HG02870 (cell line): Measurements from ENCODE around the gene SRL.
"Not testable (repeated sequence)": the region's sequence is repeated elsewhere in the genome, so short reads cannot be mapped to it uniquely, and the experiment has no call there.

Experiments
- ATAC-seq: cut with Tn5 transposase; IDR thresholded peaks from one replicate; pipeline ENCODE4 v1.9.1; 2021; ENCODE audit warnings: mild to moderate bottlenecking, moderate library complexity; ENCODE audit not compliant: unreplicated experiment

Gene SRL

DNA sequence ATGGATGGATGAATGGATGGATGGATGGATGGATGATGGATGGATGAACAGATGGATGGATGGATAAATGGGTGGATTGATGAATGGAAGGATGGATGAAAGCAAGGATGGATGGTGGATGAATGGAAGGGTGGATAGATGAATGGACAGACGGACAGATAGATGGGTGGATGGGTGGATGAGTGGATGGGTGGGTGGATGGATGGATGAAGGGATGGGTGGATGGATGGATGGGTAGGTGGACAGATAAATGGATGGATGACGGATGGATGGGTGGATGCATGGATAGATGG lies 14.9 kb downstream of the SRL start:
- no peak for ATAC-seq

- no peak for ATAC-seq
Observed at GRCh38 chr16:4226251-4227039, 15.4 kb downstream of the SRL start.

DNA sequence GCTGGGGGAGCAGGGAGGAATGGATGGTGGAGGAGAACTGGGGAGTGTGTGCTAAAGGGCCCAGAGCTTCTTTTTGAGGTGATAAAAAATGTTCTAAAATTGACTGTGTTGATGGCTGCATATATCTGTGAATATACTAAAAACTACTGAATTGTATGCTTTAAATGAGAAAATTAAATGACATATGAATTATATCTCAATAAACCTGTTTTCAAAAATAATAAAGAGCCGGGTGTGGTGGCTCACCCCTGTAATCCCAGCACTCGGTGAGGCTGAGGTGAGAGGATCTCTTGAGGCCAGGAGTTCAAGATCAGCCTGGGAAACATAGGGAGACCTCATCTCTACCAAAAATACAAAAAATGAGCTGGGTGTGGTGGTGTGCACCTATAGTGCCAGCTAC lies 16.8 kb downstream of the SRL start:
- no peak for ATAC-seq

GRCh38 chr16:4220358-4220757 lies 21.5 kb downstream of the SRL start:
- ATAC-seq, result no peak

DNA sequence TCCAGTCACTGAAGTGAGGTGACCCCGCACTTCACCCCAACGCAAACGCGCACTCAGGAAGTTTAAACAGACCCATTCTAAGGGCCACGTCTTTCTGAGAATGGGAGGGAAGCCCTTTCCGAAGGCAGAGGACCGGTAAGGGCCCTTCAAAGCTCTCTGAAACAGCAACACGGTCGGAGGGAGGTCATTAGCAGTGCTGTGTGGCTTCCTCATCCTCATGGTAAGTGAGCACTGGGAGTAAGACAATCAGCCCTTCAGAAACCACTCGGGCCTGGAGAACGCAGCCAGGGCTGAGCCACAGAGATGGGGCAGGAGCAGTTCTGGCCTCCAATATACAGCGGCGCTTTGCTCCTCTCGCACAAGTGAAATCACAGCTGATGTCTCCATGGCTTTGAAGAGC lies 23.7 kb downstream of the SRL start:
- ATAC-seq, result no peak

- ATAC-seq, result no peak
Observed at GRCh38 chr16:4217204-4218131, 24.4 kb downstream of the SRL start.

DNA sequence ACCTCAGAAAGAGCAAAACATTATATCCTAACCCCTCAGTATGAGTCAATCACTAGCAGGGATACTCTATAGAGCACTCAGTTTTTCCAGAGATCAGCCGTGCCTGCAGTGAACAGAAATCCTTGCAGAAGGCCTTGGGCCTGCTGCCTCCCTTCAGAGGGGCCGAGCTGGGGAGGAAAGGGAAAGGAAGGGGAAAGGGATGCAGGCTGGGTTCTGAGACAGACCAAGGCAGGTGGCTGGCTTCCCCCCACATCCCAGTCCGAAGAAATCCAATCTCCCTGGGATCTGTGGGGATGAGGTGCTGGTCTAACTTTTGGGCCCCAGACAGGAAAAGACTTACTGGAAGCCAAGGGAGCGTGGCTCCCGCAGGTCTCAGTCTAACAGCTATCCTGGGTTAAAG lies 25.3 kb downstream of the SRL start:
- ATAC-seq, result no peak

- no peak for ATAC-seq
Observed at GRCh38 chr16:4215106-4215505, 26.8 kb downstream of the SRL start.

GRCh38 chr16:4214215-4214621 lies 27.7 kb downstream of the SRL start:
- ATAC-seq, result no peak

DNA sequence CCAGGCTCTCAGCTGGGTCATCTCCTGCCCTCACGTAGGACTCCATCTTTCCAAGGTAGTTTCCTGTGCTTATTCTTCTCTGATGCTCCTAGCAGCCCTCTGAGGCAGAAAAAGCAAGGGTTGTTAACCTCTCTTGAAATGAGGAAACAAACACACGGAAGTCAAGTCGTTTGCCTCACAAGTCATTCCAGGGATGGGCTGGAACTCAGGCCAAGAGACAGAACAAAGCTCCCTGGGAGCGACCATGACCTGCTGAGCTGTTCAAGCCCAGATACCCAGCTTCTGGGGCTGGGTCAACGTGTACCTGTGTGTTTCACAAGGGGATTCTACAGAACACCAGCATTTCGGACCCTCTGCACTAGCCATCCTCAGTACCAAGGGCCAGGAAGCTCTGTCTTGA lies 28.1 kb downstream of the SRL start:
- ATAC-seq, result no peak

- no peak for ATAC-seq
Observed at GRCh38 chr16:4212934-4213296, 29.0 kb downstream of the SRL start.

DNA sequence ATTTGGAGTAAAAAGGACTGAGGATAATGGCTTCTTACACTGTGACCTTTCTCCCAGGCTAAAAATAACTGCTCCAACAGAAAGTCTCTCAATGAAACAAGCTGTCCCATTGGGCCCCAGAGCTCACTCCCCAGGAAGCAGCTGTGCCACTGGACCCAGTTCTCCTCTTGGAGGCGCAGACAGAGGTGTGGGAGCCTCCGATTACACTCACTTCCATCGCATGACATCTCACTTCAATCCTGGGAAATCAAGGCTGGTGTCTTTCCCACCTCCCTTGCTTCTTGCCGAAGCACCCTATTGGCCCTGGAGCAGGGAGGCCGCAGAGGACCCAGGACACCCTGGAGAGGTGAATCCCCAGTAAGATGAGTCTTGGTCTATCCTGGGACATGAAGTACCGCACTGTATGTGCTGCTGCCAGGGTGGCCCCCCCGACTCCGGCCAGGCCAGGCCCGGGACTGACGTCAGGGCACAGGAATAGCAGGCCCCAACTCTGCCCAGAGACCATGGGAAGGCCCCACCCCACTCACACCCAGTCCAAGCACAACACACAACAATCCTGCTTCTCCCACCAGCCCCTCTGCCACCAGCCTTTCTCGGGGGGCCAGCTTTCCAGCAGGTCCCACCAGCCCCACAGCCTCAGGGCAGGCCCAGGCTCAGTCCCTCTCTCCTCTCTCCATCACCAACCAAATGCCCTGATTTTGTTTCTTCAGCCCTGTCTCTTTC lies 29.5 kb downstream of the SRL start:
- ATAC-seq, result no peak

GRCh38 chr16:4211445-4212210 lies 30.3 kb downstream of the SRL start:
- not testable (repeated sequence) for ATAC-seq

- no peak for ATAC-seq
Observed at GRCh38 chr16:4209666-4210065, 32.2 kb downstream of the SRL start.

DNA sequence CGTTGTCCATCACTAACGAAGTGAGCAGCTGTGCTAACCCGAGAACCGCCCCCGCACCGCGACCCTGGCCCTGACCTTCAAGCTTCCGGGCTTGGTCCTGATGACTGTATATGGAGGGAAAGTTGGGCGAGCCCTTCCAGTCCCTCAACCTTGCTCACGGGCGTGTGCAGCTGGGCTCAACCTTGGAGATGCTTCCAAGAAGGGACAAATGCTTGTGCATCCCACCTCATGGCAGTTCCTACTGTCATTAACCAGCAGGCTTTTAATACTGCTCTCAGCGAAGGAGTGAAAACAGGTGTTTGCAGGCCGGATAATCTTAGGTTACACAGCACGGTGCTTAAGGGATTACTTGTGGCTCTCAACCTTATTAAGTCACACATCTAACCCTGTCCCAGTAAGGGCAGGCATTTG lies 33.5 kb downstream of the SRL start:
- ATAC-seq, result no peak

- ATAC-seq, result no peak
Observed at GRCh38 chr16:4207683-4208340, 34.1 kb downstream of the SRL start.

DNA sequence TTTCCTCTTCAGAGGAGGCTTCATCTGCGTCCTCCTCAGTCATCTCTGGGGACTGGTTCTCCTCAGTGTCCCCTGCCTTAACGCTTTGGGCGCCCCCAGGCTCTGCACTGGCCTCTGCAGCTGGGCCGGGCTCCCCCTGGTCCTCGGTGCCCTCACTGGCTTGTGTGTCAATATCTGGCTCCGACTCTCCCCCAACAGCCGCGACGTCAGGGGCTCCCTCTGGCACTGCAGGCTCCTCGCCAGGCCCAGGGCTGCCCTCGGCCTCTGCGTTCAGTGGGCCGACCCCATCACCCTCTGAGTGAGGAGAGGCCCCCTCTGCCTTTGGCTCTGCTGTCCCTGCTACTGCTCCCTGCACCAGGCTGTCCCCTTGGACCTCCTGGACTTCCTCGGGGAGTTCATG lies 34.7 kb downstream of the SRL start:
- ATAC-seq, result no peak

DNA sequence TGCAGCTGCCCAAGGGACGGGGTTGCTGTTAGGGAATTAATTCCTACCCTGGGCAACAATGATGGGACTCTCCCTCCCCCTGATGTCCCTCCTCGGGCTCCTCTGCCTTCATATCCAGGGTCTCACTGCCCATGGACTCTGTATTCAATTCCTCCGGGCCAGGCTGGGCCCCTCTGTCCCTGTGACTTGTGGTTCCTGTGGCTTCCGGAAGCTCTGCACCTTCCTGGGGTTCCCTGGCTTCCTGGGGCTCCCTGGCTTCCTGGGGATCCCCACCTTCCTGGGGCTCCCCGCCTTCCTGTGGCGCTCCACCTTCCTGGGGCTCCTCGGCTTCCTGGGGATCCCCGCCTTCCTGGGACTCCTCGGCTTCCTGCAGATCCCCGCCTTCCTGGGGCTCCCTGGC lies 35.2 kb downstream of the SRL start:
- no peak for ATAC-seq

GRCh38 chr16:4205971-4206370 lies 35.9 kb downstream of the SRL start:
- no peak for ATAC-seq

DNA sequence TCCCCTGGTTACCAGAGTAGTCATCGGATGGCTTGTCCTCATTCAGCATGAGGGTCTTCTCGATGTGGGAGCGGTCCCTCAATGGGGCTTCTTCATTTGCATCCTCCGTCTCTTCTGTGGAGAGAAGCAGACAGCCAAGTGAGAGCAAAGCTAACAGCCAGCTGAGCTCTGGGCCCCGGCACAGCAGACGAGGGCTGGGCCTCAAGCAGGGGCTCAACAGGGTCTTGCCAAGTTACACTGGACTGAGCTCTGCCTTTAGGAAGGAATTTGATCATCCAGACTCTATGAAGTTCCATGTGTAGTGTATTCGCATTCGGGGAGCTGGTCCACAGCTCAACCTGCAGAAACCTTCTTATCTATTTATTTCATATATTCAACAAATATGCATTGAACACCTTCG lies 37.4 kb downstream of the SRL start:
- no peak for ATAC-seq
